ENCODE data around the gene CYP27B1.
A peak's percentile ranks its signal among the peaks of the same experiment; 100 is the strongest.

The CYP27B1 gene

DNA sequence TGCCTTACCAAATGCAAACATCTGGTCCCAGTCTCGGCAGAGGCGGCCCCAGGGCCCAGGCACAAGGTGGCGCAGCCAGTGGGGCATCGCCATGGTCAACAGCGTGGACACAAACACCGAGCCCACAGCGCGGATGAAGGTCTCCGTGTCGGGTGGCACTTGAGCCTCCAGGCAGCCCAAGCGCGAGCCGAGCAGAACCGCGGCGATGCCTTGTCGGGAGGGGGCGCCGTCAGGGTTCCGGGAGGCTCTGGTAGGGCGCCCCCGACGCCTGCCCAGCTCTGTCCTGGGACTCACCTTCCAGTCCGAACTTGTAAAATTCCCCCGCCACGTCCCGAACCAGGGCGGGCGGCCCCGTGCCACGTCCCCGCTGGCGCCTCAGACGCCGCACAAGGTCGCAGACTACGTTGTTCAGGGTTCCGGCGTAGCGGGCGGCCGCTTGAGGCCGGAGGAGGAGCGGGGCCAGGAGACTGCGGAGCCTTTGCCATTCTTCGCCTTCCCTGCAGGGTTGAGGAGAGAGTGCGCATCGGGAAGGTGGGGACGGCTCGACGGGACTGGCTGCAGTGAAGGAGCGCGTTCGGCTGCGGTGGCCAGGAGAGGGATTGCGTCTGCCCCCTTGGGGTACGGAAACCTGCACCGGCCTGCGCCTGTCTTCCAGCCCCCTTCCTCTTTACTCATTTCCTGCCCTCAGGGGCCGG is 1.7 kb downstream of the CYP27B1 start:
- peak; percentile 58 to 84 (median 60) for DNase-seq

DNA sequence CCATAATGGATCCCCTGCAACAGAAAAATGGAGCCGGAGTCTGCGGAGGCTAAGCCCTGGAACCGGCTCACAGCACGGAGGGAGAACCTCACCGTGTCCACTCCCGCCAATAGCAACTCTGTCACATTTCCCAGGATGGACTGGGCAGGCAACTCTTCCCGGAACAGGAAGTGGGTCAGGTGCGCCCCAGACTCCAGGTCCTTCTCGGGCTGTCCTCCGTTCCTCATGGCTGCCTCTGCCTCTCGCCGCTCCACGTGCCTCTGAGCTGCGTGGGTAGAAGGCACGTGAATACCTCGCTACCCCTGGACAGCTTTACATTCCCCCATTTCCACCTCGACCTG is 2.2 kb downstream of the CYP27B1 start:
- no peak for DNase-seq

DNA sequence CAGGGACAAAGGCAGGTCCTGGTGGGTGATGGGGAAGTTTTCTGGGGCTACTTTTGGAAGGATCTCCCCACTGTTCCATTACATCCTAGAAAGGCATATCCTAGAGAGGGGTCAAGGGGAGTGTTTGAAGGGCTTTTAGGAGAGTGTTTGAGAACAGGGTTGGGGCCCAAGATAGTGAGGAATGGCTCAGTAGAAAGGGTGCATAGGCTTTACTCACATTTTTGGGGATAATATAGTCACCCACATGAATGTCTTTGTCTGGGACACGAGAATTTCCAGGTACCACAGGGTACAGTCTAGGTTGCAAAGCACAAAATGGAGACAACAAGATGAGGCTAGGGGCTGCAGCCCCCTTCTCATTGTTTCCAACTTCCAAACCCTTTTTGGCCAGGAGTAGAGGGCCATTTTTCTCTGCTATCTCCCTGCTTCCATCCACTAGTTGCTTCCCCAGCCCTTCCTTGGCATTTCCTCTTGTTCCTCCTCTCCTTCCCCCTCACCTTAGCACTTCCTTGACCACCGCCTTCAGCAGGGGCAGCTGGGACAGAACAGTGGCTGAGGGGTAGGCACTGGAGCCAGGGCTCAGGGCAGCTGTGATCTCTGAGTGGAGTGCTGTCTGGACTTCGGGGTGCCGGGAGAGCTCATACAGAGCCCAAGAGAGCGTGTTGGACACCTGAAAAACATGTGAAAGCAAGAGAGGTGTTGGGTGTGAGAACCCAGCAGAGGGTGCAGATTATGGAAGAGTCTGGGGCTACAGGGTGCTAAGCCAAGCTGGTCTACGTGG is 2.8 kb downstream of the CYP27B1 start:
- DNase-seq = no peak

DNA sequence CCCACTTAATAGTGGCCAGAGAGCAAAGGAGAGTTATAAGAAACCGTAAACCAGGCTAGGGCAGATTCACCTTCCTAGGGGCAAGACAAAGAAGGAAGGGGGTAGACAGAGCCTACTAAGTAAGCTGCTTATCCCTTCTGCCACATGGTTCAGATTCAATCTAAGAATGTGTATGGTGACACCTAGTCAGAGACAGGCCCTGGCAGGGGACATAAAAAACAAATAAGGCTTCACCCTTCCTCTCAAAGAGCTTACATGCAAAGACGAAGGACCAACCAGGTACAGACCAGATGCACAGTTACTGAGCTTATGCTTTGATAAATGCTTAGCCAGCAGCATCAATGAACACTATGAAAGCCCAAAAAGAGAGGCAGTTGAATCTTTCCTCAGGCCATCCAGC is 4.4 kb downstream of the CYP27B1 start:
- no peak for DNase-seq

DNA sequence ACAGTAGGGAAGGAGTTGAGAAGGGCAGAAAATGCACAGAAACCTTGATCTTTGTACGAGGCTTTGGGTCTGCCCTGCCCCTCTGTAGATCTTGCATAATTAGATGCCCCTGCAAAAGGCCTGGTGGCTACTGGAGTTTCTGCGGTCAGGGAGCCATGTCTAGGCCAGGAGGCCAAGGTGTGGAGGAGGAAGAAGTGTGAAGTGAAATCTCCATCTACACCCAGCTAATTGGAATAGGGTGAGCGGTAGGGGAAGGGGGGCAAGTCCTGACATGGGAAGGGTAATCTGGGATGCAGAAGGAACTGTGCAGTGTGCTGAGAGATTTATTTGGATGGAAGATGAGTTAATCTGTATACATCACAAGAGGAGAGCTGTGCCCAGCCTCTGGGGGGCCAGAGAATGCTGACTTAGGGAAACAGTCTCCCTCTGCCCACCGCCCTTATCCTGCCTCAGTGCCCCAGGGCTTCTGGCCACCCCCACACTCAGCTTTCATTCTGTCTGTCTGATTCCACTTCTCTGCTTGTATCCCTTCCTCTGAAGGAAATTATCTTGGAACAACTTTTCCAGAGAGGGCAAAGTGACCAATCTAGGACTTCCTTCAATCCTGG is 5.4 kb downstream of the CYP27B1 start:
- DNase-seq = no peak

DNA sequence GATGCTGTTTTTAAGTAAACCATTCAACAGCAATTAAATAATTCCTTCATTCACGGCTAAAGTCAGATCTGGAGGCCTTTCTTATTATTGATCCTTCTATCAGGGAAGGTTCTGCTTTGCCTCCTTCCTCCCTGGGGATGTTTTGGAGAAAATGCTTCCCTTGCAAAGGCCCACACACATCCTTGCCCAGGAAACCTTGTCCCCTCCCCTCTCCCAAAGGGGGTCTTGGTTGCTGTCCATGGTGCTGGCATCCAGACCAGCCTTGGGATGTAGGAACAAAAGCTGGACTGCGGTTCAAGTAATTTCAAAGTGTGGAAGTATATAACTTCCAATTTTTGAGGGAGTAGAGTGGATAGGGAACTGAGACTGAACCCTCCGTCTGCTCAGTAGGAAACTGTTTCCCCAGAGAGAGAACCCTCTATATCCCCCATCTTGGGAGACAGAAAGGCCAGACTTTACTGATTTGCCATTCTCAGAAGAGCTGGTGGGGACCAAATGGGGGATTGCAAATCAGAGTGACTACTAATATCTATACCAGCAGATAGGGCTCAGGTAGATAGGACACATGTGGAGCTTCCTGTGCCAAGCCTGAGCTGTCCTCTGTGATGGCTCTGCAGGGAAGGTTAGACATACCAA is 6.4 kb downstream of the CYP27B1 start:
- no peak for DNase-seq

DNA sequence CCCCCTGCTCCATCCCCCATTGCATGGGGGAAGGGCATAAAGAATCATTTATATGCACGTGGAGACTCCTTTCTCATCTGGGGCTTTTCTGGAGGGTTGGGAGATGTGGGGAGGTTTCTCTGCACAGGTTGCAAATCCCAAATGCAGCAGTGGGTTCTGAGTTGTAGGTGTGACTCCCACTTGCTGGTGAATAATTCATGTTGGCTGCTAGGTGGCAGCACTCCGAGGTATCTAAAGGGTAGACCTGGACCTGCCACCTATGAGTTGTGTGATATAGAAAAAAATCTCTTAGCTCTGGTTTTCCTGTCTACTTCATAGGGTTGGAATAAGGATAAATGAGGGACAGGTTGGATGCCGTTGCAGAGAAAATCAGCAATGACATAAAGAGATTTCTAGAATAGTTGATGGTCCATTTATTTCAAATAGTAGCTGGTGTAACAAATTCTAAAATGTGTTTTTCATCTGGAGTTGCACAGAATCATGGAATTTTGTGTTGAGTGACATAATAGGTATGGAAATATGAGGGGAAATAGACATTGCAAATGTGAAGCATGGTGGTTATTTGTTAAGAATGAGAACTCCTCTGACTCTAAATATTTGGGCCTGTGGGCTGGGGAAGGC is 7.4 kb downstream of the CYP27B1 start:
- DNase-seq = peak in 1 of 3 donors; percentile 20

DNA sequence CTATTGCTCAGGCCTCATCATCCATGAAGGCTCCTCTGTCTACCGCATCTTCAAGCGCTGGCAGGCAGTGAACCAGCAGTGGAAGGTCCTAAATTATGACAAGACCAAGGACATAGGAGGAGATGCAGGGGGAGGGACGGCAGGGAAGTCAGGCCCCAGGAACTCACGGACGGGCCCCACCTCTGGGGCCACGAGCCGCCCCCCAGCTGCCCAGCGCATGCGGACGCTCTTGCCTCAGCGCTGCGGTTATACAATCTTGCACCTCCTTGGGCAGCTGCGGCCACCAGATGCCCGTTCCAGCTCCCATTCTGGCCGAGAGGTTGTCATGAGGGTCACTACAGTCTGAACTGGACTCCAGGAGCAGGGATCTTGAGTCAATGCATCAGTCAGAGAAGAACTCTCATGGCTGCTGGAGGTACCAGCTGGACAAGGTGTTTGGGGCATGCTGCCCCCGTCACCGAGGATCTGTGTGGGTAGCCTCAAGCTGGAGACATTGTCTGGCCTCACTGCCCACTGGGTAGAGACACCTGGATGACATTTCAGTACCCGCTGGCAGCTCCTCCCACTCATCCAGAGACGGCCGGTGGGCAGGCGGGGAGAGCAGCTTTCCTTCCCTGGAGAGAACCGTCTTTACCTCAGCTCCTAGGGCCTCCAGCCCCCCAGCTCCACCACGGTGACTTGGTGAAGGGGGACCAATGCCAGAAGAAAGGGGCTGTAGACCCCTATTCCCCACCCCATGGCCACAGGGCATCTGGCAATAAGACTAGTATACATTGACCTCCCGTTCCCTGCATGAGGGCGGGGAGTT is 8.1 kb downstream of the CYP27B1 start:
- DNase-seq = no peak

DNA sequence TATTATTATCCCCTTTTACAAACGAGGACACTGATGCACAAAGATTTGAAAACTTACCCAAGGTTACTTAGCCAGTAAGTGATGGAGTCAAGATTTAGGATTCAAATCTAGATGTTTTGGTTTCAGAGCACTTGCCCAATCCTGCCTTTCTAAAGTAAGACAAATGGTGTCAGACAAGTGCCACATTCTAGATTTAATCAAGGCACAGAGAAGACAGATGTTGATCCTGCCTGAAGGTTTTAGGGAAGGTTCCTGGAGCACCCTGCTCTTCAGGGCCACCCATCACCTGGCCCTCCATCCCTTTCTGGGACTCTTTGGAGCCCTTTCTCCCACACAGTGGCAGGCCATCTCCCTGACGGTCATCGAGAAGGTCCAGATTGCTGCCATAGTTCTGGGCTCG is 9.1 kb downstream of the CYP27B1 start:
- no peak for DNase-seq

DNA sequence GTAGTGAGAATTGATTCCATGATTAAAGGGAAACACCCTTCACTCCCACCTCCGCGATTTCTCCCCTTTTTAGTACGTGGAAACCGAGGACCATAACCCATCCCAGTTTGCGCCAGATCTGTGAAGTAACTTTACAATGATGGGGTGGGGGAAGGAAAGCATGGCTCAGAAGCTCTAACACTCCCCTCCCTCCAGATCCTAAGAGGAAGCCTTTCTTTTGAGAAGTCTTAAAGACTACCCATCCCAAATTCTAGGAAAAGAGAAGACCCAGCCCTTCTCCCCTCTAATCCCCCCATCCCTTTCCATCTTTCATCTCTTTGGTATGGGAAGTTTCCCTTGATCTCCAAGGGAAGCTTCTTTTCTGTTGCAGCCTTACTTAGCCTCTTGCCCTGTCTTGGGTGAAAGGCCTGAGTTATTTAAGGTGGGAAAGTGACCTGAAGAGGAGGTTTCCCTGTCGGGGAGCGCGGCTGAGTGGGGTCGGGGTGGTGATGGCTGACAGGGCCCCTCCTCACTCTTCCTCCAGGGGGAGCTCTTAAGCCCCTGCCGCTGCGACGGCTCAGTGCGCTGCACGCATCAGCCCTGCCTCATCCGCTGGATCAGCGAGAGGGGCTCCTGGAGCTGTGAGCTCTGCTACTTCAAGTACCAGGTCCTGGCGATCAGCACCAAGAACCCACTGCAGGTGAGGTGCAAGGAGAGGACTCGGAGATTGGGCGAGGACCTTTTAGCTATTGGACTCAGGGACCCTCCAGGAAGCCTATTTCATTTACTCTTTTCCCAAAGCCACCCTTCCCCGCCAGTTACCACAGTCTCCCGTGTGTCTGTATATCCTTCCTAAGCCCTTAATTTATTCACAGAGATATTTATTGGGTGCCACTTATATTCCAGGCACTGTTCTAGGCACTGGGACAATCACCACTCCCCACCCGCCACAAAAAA is 10.2 kb downstream of the CYP27B1 start:
- DNase-seq = peak; percentile 73 to 86 (median 80)

DNA sequence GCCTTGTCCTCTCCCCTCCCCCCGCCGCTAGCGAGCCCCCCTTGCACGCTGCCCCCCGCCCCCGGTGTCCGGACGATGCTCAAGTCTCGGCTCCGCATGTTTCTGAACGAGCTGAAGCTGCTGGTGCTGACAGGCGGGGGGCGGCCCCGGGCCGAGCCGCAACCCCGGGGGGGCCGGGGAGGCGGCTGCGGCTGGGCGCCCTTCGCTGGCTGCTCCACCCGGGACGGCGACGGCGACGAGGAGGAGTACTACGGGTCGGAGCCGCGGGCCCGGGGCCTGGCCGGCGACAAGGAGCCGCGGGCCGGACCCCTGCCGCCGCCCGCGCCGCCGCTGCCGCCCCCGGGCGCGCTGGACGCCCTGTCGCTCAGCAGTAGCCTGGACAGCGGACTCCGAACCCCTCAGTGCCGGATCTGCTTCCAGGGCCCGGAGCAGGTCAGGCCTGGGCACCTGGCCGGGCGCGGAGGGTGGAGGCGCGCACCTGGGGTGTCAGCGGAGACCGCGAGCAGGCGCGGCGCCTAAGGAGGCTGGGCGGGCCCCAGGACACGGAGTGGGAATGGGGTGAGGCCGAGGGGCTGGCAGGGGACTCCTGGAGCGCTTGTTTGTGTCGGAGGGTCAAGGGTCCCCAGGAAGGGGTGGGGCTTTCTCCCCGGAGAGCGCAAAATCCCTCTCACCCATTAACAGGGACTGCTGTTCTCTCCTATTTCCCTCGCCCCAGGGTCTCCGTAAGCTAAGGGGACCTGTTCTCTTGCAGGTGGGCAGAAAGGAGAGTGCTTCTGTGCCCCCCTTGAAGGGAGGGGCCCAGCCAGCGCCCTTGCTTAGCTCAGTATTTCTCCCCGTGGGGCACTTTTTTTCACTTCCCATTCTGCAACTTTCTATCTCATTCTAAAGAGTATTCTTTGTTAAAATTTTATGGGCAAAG is 11.2 kb downstream of the CYP27B1 start:
- peak in 1 of 3 donors; percentile 53 for DNase-seq

DNA sequence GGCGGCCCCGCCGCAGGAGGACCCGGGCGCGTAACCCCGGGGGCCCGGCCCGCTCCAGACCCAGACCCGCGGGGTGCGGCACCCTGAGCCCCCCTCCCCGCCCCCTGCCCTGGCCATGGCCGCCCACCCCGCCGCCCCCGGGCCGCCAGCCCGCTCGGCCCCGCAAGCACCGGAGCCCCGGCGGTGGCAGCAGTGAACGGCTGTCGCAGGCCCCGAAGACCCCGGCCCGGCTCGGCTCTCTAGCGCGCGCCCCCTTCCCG is 11.8 kb downstream of the CYP27B1 start:
- DNase-seq = no peak

DNA sequence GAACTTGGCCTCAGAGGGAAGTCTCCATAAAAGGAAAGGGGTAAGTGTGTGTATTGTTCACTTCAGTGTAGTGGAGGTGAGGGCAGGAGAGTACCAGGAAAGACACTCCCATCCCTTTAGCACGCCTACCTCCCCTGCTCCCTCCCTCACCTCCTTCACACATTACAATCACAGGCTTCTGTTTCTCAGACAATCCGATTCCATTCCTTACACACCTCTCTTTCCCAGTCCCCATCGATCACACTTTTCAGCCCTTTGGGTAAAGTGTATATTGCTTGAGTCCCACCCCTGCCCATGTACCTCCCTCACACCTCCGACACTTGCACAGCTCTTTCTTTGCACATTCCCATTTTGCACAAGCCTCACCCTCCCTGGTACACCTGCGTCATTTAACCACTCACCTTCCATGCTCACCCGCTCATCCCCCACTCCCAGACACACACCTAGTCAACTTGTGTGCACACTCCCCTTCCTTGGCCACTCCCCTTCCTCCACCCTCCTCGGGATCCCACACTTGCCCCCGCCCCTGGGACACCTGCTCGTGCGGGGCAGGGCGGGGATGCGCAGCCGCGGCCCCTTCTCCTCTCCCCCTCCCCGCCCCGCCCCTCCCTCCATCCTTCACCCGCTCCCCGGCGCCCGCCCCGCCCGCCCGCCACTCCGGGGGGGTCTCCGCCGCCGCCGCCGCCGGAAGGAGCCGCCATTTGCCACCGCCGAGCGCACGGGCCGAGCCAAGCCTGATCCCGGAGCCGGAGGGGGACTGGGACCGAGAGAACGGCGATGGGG is 12.3 kb downstream of the CYP27B1 start, which contains the start of gene MARCHF9:
TSS of gene MARCHF9 (plus strand) at position 693 of the 783 bp plus-strand sequence. CDS start 426 bp downstream, outside the sequence.
- DNase-seq = peak in 1 of 3 donors; percentile 60

DNA sequence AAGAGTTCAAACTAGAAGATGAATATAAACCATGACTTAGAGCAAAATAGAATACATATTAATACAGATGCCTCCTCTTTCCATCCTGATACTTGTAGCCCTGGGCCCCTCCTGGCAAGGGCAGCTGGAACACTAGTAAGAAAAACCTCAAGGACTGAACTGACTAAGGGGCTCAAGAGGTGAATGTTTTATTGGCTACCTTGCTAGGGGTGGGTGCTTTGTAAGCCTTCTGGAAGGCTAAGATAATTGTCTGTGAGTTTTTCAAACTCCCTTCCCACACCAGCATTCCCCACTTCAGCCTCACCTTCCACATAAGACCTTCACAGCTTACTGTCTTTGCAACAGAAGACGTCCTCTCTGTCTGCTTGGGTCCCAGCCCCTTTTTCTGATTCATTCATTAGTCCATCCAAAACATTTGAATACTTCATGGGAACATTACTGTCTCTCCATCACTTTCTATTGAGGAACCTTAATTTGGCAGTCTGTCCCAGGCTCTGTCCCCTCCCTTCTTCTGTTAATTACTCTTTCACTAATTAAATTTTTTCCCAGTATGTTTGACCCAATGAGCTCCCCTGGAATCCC is 13.0 kb downstream of the CYP27B1 start:
- no peak for DNase-seq

DNA sequence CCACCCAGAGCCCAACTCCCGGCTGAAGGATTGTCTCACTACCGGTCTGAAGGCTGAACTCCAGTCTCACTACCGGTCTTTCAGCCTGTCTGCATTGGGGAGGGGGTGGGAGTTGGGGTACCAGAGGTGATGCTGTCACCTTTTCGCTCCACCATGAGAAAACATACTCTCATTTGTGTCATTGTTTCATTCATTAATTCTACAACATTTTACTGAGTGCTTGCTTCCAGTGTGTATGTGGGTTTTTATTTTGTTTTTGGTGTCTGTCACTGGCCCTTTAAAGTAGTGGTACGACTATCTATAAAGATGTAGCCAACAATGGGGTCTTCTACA is 14.2 kb downstream of the CYP27B1 start:
- DNase-seq = no peak

DNA sequence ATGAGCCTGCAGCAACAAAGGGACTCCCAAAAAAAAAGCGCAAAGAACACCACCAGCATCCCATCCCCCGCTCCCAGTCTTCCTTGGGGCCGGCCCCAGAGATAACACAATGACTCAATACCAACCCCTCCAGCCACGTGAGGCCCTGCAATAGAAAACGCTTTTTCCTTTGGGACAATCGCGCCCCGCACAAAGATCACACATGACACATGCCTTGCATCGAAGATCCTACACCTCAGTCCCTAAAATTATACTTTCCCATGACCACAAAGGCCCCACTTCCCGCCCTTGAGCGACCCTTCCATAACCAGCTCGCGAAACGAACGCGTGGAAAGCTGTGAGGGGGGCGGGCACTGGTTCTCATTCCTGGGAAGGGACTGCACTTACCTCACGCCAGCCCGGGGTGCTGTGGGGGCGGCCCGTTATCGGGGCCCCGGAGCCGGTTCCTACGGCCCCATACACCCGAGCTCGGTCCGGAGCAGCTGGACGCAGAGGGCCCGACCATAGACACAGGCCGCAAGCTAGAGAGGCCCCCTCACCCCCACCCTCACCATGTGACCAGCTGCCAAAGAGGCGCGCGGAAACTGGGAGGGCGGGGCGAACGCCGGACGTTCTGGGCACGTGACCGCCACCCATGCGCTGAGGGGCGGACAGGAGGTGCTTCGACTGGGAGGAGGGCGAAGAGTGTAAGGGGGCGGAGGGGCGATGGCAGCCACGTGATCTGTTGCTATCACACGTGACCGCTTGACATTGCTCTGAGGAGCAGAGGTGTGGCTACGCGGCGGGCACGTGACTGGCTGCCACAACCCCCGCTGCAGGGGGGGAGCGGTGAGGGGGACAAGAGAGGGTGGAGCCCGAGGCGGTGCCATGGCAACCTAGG is 14.8 kb downstream of the CYP27B1 start, which contains the start of gene CDK4:
TSS of gene CDK4 (minus strand) at position 523 of the 880 bp plus-strand sequence. CDS start 593 bp downstream, outside the sequence.
- DNase-seq = peak; percentile 98

DNA sequence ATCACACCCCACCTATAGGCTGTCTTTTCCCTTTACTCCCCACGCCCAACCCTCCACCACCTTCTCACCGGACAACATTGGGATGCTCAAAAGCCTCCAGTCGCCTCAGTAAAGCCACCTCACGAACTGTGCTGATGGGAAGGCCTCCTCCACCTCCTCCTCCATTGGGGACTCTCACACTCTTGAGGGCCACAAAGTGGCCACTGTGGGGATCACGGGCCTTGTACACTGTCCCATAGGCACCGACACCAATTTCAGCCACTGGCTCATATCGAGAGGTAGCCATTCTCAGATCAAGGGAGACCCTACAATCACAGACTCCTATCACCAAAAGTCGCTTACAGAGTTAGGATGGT is 15.5 kb downstream of the CYP27B1 start:
- DNase-seq = no peak
